LNCAP (cell line): Measurements from ENCODE around the gene PPAN.

Source experiments
- CTCF ChIP-seq: fragments of 450-650 bp; IDR thresholded peaks from 2 replicates; pipeline ENCODE4 v1.5.1; 2017; ENCODE audit warnings: mild to moderate bottlenecking

PPAN gene

DNA sequence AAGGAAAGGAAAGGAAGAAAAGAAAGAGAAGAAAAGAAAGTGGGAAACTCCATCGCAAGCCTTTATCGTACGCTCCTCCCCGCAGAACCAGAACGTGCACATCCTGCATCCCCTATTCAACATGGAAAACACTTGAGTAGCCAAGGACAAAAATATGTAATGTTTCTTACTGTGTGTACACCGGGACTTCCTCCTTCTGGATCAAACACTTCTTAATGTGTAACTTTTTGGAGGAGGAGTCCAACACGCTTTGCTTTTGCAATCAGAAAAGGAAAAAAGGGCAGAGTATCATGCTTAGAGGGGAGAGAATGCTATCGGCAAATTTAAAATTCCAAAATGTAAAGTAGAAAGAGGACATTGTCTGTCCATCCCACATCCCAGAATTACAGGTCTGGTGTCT lies 27.8 kb upstream of the PPAN start:
- TF ChIP-seq CTCF: no peak

DNA sequence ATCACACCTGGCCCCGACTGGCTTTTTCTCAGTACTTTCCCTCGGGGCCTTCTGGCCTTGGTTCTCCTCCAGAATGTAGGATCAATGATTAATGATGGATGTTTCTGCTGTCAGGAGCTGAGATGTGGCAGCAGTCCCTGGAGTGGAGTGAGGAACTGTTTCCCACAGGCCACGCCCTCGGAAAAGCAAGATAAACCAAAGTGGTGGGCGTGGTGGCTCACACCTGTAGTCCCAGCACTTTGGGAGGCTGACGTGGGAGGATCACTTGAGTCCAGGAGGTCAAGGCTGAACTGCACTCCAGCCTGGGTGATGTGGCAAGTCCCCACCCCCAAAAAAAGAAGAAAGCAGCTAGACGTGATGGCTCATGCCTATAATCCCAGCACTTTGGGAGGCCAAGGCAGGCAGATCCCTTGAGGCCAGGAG lies 27.1 kb upstream of the PPAN start:
- no peak for TF ChIP-seq CTCF

GRCh38 chr19:10083911-10084310 lies 22.3 kb upstream of the PPAN start:
- TF ChIP-seq CTCF: no peak

GRCh38 chr19:10084803-10085202 lies 21.4 kb upstream of the PPAN start:
- TF ChIP-seq CTCF: no peak

DNA sequence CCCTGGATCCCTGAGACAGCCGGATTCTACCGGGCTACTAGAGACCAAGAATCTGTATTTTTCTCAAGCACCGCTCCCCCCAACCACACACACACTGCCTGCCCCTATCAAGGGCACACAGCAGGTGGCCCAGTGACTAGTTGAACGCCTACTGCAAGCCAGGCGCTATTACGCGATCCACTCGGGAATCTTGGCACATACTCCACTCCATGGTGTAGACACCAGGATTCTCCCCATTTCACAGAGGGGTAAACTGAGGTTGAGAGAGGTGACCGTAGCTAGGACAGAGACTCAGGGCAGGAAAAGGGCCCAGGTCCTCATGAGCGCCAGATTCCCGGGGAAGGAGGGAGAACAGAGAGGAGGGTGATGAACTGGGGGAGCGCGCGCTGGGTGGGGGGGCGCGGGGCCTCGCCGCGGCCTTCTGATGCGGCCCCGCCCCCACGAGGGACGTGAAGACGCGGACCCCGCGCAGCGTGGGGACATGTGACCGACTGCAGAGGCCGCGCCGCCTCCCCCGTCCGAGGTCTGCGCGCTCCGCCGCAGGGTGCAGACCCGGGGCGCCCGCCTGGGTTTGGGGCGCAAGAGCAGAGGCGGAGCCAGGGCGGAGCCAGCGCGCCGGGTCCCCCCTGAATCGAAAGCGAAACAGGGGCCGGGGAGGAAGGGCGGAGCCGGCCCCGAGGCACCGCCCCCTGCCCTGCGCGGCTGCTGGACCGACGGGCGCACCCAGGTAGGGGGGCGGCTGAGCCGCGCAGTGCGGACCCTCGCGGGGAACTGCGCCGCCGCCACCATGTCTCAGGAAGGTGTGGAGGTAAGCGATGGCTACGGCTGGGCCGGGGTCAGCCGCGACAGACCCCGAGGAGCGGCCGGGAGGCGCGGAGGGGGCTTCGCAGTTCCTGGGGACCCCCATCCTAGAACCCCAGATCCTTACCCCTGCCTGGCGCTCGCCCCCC lies 20.2 kb upstream of the PPAN start, which contains the start of gene SHFL:
SHFL (plus strand) TSS at position 677 of the 950 bp plus-strand sequence; CDS start at position 788, 111 bp downstream.
- TF ChIP-seq CTCF: no peak

DNA sequence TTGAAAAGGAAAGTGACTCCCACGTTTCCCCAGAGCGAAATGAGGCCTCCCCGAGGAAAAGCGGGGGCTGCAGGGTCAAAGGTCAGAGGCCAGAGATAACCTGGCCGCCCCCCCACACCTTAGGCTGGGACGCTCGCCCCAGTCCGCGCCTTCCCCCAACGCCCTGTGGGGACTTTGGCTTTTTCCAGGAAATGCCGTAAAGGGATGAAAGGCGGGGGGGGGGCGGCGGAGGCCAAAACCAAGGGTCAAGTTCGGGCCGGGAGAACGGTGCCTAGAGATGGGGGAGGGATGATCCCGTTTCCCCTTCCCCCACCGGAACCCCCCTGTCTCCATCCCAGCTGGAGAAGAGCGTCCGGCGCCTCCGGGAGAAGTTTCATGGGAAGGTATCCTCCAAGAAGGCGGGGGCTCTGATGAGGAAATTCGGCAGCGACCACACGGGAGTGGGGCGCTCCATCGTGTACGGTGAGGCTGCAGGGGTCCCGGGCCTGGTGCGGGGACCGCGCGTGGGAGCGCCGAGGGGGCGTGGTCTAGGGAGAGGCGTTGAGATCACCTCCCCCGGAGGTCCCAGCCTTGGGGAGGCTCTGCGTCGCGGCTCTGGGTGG lies 19.5 kb upstream of the PPAN start:
- TF ChIP-seq CTCF: no peak

GRCh38 chr19:10087296-10088061 lies 18.7 kb upstream of the PPAN start:
- no peak for TF ChIP-seq CTCF
